Hepatocyte (in vitro differentiated cells): Measurements from ENCODE around the gene CCDC179. TPM values are rescaled to one million over a fixed set of nuclear protein-coding genes. Genes with fewer than 3 reads are reported as not detected.

Experiments used
- DNase-seq: peaks from one replicate; pipeline ENCODE4 v3.0.0-alpha.2; 2016; ENCODE audit warnings: low spot score
- H2AFZ ChIP-seq: fragments of 200-600 bp; sonication (generic); 2 replicates; pipeline ENCODE4 v1.6.0; 2016; ENCODE audit warnings: antibody characterized with exemption, mild to moderate bottlenecking
- H3K27ac ChIP-seq: fragments of 200-600 bp; sonication (generic); 2 replicates; pipeline ENCODE4 v1.5.1; 2016; ENCODE audit warnings: mild to moderate bottlenecking
- H3K27me3 ChIP-seq: fragments of 200-600 bp; sonication (generic); 2 replicates; pipeline ENCODE4 v1.6.1; 2016
- H3K36me3 ChIP-seq: fragments of 200-600 bp; sonication (generic); replicated peaks from 2 replicates; pipeline ENCODE4 v1.5.1; 2016; ENCODE audit warnings: low read depth; ENCODE audit not compliant: insufficient read depth
- H3K4me1 ChIP-seq: fragments of 200-600 bp; sonication (generic); 2 replicates; pipeline ENCODE4 v1.5.1; 2016; ENCODE audit warnings: mild to moderate bottlenecking, moderate library complexity; ENCODE audit not compliant: insufficient read depth
- H3K4me2 ChIP-seq: fragments of 200-600 bp; sonication (generic); 2 replicates; pipeline ENCODE4 v1.6.0; 2016
- H3K4me3 ChIP-seq: fragments of 200-600 bp; sonication (generic); 2 replicates; pipeline ENCODE4 v1.5.1; 2016; ENCODE audit warnings: mild to moderate bottlenecking
- H3K79me2 ChIP-seq: fragments of 200-600 bp; sonication (generic); 2 replicates; pipeline ENCODE4 v1.6.0; 2017; ENCODE audit warnings: mild to moderate bottlenecking
- H3K9me2 ChIP-seq: fragments of 200-600 bp; sonication (generic); replicated peaks from 2 replicates; pipeline ENCODE4 v1.6.0; 2017; ENCODE audit warnings: mild to moderate bottlenecking; ENCODE audit not compliant: insufficient read depth
- H3K9me3 ChIP-seq: fragments of 200-600 bp; sonication (generic); 2 replicates; pipeline ENCODE4 v1.5.1; 2016; ENCODE audit warnings: low read depth, mild to moderate bottlenecking
- H4K20me1 ChIP-seq: fragments of 200-600 bp; sonication (generic); 2 replicates; pipeline ENCODE4 v1.6.0; 2016; ENCODE audit warnings: mild to moderate bottlenecking; ENCODE audit not compliant: insufficient read depth, poor library complexity, severe bottlenecking
- CTCF ChIP-seq: fragments of 200-600 bp; sonication (generic); IDR thresholded peaks from 2 replicates; pipeline ENCODE4 v1.5.1; 2016; ENCODE audit warnings: antibody characterized with exemption, mild to moderate bottlenecking; ENCODE audit not compliant: poor library complexity
- EZH2 ChIP-seq: fragments of 200-600 bp; sonication (generic); IDR thresholded peaks from 2 replicates; pipeline ENCODE4 v1.6.1; 2016; ENCODE audit warnings: antibody characterized with exemption, mild to moderate bottlenecking, borderline replicate concordance
- EZH2phosphoT487 ChIP-seq: fragments of 200-600 bp; sonication (generic); IDR thresholded peaks from one replicate; pipeline ENCODE4 v1.6.1; 2018; ENCODE audit warnings: antibody characterized with exemption, mild to moderate bottlenecking, low read depth, moderate library complexity; ENCODE audit not compliant: unreplicated experiment, severe bottlenecking
- WGBS: methylation state at CpG from one replicate; pipeline ENCODE4 v1.1.6; 2016; ENCODE audit warnings: low lambda C conversion rate; ENCODE audit errors: missing lambda C conversion rate; 5-methylcytosine and 5-hydroxymethylcytosine counted together
- polyA plus RNA-seq: library from polyadenylated mRNA; unstranded; fragments of >200 nt; fragmentation: Nextera tagmentation; extraction: Ambion mirVana; gene quantifications from 2 replicates; pipeline ENCODE4 v1.2.1, GENCODE V29; 2016
- total RNA-seq: library from RNA; depleted of rRNA; stranded (reverse); fragments of >200 nt; gene quantifications from 2 replicates; pipeline ENCODE4 v1.2.3, GENCODE V29; 2014

CCDC179 gene
- total and polyA plus RNA-seq, 2 experiments from 2014 or later = not detected

- 91% methylated on average over 3 of the region's 3 CpGs for WGBS
- Histone ChIP-seq H3K9me2 (no peaks in the 10 kb centered on the region), H3K4me3 (no peak overlapping the region), H3K27me3 (no peaks in the 10 kb centered on the region), H2AFZ (no peak overlapping the region), H3K79me2 (no peaks in the 10 kb centered on the region), H3K27ac (no peak overlapping the region), H3K36me3 (no peaks in the 10 kb centered on the region), H3K4me1 (no peaks in the 10 kb centered on the region), H3K4me2 (no peak overlapping the region), H3K9me3 (no peaks in the 10 kb centered on the region), H4K20me1 (no peaks in the 10 kb centered on the region)
- DNase-seq = no peak
- TF ChIP-seq EZH2 (no peak), EZH2phosphoT487 (no peak), CTCF (no peak)
These were observed 63.2 kb downstream of the CCDC179 start for GRCh38 chr11:22797047-22797446.

Other genes starting within 250 kb of the CCDC179 start
- 14.9 and 16.4 TPM in 2 replicates for gene FANCF, start 234.7 kb downstream of the CCDC179 start, total RNA-seq
- 9.9 and 10.8 TPM in 2 replicates for gene FANCF, start 234.7 kb downstream of the CCDC179 start, polyA plus RNA-seq
- gene GAS2, start 193.9 kb downstream of the CCDC179 start, total RNA-seq = 35.2 and 37.0 TPM in 2 replicates
- 10.4 and 13.3 TPM in 2 replicates for gene GAS2, start 193.9 kb downstream of the CCDC179 start, polyA plus RNA-seq
- 13.2 and 13.4 TPM in 2 replicates for gene SVIP, start 30.7 kb downstream of the CCDC179 start, total RNA-seq
- gene SVIP, start 30.7 kb downstream of the CCDC179 start, polyA plus RNA-seq = 13.4 and 14.9 TPM in 2 replicates